Hepatocyte (in vitro differentiated cells): ENCODE data around the gene LDAH. TPM values are rescaled to one million over a fixed set of nuclear protein-coding genes. Genes with fewer than 3 reads are reported as not detected.
"Not testable (repeated sequence)": the region's sequence is repeated elsewhere in the genome, so short reads cannot be mapped to it uniquely, and the experiment has no call there.

ENCODE experiments used
- DNase-seq: peaks from one replicate; pipeline ENCODE4 v3.0.0-alpha.2; 2016; ENCODE audit warnings: low spot score
- H2AFZ ChIP-seq: fragments of 200-600 bp; sonication (generic); 2 replicates; pipeline ENCODE4 v1.6.0; 2016; ENCODE audit warnings: antibody characterized with exemption, mild to moderate bottlenecking
- H3K27ac ChIP-seq: fragments of 200-600 bp; sonication (generic); 2 replicates; pipeline ENCODE4 v1.5.1; 2016; ENCODE audit warnings: mild to moderate bottlenecking
- H3K27me3 ChIP-seq: fragments of 200-600 bp; sonication (generic); 2 replicates; pipeline ENCODE4 v1.6.1; 2016
- H3K36me3 ChIP-seq: fragments of 200-600 bp; sonication (generic); replicated peaks from 2 replicates; pipeline ENCODE4 v1.5.1; 2016; ENCODE audit warnings: low read depth; ENCODE audit not compliant: insufficient read depth
- H3K4me1 ChIP-seq: fragments of 200-600 bp; sonication (generic); 2 replicates; pipeline ENCODE4 v1.5.1; 2016; ENCODE audit warnings: mild to moderate bottlenecking, moderate library complexity; ENCODE audit not compliant: insufficient read depth
- H3K4me2 ChIP-seq: fragments of 200-600 bp; sonication (generic); 2 replicates; pipeline ENCODE4 v1.6.0; 2016
- H3K4me3 ChIP-seq: fragments of 200-600 bp; sonication (generic); 2 replicates; pipeline ENCODE4 v1.5.1; 2016; ENCODE audit warnings: mild to moderate bottlenecking
- H3K79me2 ChIP-seq: fragments of 200-600 bp; sonication (generic); 2 replicates; pipeline ENCODE4 v1.6.0; 2017; ENCODE audit warnings: mild to moderate bottlenecking
- H3K9me2 ChIP-seq: fragments of 200-600 bp; sonication (generic); replicated peaks from 2 replicates; pipeline ENCODE4 v1.6.0; 2017; ENCODE audit warnings: mild to moderate bottlenecking; ENCODE audit not compliant: insufficient read depth
- H3K9me3 ChIP-seq: fragments of 200-600 bp; sonication (generic); 2 replicates; pipeline ENCODE4 v1.5.1; 2016; ENCODE audit warnings: low read depth, mild to moderate bottlenecking
- H4K20me1 ChIP-seq: fragments of 200-600 bp; sonication (generic); 2 replicates; pipeline ENCODE4 v1.6.0; 2016; ENCODE audit warnings: mild to moderate bottlenecking; ENCODE audit not compliant: insufficient read depth, poor library complexity, severe bottlenecking
- EZH2 ChIP-seq: fragments of 200-600 bp; sonication (generic); IDR thresholded peaks from 2 replicates; pipeline ENCODE4 v1.6.1; 2016; ENCODE audit warnings: antibody characterized with exemption, mild to moderate bottlenecking, borderline replicate concordance
- EZH2phosphoT487 ChIP-seq: fragments of 200-600 bp; sonication (generic); IDR thresholded peaks from one replicate; pipeline ENCODE4 v1.6.1; 2018; ENCODE audit warnings: antibody characterized with exemption, mild to moderate bottlenecking, low read depth, moderate library complexity; ENCODE audit not compliant: unreplicated experiment, severe bottlenecking
- WGBS: methylation state at CpG from one replicate; pipeline ENCODE4 v1.1.6; 2016; ENCODE audit warnings: low lambda C conversion rate; ENCODE audit errors: missing lambda C conversion rate; 5-methylcytosine and 5-hydroxymethylcytosine counted together
- polyA plus RNA-seq: library from polyadenylated mRNA; unstranded; fragments of >200 nt; fragmentation: Nextera tagmentation; extraction: Ambion mirVana; gene quantifications from 2 replicates; pipeline ENCODE4 v1.2.1, GENCODE V29; 2016
- total RNA-seq: library from RNA; depleted of rRNA; stranded (reverse); fragments of >200 nt; gene quantifications from 2 replicates; pipeline ENCODE4 v1.2.3, GENCODE V29; 2014
- TF ChIP-seq, protein P1 (sequence below): fragments of 200-600 bp; sonication (generic); IDR thresholded peaks from 2 replicates; pipeline ENCODE4 v1.5.1; 2016; ENCODE audit warnings: antibody characterized with exemption, mild to moderate bottlenecking; ENCODE audit not compliant: poor library complexity

The LDAH gene
- total and polyA plus RNA-seq, 2 experiments from 2014 or later = 15.2 to 27.8 TPM

DNA sequence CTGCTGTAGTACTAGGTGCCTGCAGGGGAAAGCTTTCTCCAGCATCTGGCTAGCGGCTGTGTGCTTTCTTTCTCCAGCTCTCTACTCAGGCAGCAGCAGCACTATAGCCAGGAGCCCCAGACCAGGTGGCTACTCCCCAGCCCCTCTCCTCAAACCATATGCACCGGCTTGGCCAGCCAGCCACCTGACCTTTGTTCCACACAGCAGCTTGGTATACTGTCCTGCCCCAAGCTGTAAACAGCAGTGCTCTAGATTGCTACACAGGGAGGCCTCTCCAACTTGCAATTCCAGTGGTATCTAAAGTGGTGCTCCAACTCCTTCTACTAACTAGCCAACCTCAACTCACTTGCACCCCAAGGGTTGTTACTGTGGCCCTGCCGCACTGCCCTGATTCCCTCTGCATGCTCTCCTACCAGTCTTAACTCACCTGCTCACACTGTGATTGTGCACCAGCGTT is 19.6 kb downstream of the LDAH start:
- Histone ChIP-seq H4K20me1 (no peaks in the 10 kb centered on the region), H3K27ac (no peak overlapping the region), H3K4me3 (no peak overlapping the region), H3K4me1 (no peaks in the 10 kb centered on the region), H3K4me2 (no peak overlapping the region), H2AFZ (no peak overlapping the region), H3K36me3 (no peaks in the 10 kb centered on the region), H3K9me2 (no peaks in the 10 kb centered on the region), H3K9me3 (no peaks in the 10 kb centered on the region), H3K79me2 (peaks cover 32% of the 10 kb centered on the region), H3K27me3 (no peaks in the 10 kb centered on the region)
- TF ChIP-seq, protein P1, sequence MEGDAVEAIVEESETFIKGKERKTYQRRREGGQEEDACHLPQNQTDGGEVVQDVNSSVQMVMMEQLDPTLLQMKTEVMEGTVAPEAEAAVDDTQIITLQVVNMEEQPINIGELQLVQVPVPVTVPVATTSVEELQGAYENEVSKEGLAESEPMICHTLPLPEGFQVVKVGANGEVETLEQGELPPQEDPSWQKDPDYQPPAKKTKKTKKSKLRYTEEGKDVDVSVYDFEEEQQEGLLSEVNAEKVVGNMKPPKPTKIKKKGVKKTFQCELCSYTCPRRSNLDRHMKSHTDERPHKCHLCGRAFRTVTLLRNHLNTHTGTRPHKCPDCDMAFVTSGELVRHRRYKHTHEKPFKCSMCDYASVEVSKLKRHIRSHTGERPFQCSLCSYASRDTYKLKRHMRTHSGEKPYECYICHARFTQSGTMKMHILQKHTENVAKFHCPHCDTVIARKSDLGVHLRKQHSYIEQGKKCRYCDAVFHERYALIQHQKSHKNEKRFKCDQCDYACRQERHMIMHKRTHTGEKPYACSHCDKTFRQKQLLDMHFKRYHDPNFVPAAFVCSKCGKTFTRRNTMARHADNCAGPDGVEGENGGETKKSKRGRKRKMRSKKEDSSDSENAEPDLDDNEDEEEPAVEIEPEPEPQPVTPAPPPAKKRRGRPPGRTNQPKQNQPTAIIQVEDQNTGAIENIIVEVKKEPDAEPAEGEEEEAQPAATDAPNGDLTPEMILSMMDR = no peak
- TF ChIP-seq EZH2phosphoT487 (no peak), EZH2 (no peak)
- 83% methylated on average over 4 of the region's 4 CpGs for WGBS
- peak; percentile 21 for DNase-seq

DNA sequence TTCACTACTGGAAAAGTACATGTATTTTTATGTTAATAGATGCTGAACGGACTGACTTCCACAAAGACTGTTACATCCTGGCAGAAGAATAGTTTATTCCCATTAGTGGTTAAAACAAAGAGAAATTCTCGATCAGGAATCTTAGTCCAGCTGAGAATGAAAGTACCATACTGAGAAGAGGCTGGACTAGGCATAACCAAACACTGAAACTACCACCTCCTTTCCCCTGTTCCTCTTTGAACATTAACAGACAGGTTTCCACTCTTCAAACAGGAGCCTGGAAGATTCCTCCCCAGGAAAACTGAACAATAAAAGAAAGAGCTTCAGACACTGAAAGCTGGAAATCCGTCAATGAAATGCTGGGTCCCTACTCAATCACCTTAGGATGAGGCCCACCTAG is 25.8 kb downstream of the LDAH start:
- Histone ChIP-seq H3K27me3 (no peaks in the 10 kb centered on the region), H2AFZ (no peak overlapping the region), H4K20me1 (no peaks in the 10 kb centered on the region), H3K4me3 (no peak overlapping the region), H3K9me3 (peaks cover 9% of the 10 kb centered on the region), H3K79me2 (peaks cover 37% of the 10 kb centered on the region), H3K4me1 (no peaks in the 10 kb centered on the region), H3K4me2 (no peak overlapping the region), H3K36me3 (no peaks in the 10 kb centered on the region), H3K9me2 (no peaks in the 10 kb centered on the region), H3K27ac (peak overlapping the region; percentile 35)
- TF ChIP-seq, protein P1 = no peak
- no peak for TF ChIP-seq EZH2phosphoT487
- TF ChIP-seq EZH2 = no peak
- 87% methylated on average over 3 of the region's 3 CpGs for WGBS
- no peak for DNase-seq

DNA sequence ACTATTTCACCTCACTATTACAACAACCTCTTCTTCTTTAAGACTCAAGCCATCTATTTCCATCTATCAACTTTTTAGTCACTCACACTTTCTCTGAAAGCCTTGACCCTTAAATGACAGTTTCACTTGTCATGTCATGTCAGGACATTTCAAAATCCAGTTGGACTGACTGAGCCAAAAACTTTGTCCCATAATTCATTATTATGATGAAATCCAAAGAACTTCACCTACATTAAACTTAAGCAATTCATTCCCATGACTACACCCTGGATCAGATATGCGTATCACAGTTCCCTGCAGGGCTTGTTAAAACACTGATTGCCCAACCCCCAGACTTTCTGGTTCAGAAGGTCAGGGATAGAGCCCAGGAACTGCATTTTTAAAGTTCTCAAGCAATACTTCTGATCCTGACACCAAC is 26.5 kb downstream of the LDAH start:
- Histone ChIP-seq H3K4me3 (no peak overlapping the region), H3K27me3 (no peaks in the 10 kb centered on the region), H3K9me2 (no peaks in the 10 kb centered on the region), H3K4me1 (no peaks in the 10 kb centered on the region), H3K36me3 (no peaks in the 10 kb centered on the region), H3K9me3 (peaks cover 9% of the 10 kb centered on the region), H3K4me2 (no peak overlapping the region), H3K27ac (peak overlapping the region; percentile 35), H2AFZ (no peak overlapping the region), H4K20me1 (no peaks in the 10 kb centered on the region), H3K79me2 (peaks cover 36% of the 10 kb centered on the region)
- peak; percentile 42 for DNase-seq
- 52% methylated on average over 1 of the region's 1 CpG for WGBS
- TF ChIP-seq EZH2 = no peak
- no peak for TF ChIP-seq EZH2phosphoT487
- TF ChIP-seq, protein P1 = no peak

DNA sequence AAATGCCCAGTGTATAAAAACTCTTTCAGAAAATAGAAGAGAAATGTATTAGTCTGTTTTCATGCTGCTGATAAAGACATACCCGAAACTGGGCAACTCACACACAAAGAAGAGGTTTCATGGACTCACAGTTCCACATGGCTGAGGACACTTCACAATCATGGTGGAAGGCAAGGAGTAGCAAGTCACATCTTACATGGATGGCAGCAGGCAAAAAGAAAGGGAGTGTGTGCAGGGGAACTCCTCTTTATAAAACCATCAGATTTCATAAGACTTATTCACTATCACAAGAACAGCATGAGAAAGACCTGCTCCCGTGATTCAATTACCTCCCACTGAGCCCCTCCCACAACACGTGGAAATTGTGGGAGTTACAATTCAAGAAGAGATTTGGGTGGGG is 29.0 kb downstream of the LDAH start:
- not testable (repeated sequence) for H3K4me1 ChIP-seq, H3K4me2 ChIP-seq, H3K9me2 ChIP-seq, DNase-seq, H3K27me3 ChIP-seq, H3K27ac ChIP-seq, H3K9me3 ChIP-seq, H3K4me3 ChIP-seq, H4K20me1 ChIP-seq, H2AFZ ChIP-seq, H3K36me3 ChIP-seq
- H3K79me2 ChIP-seq = peaks cover 29% of the 10 kb centered on the region
- 95% methylated on average over 3 of the region's 3 CpGs for WGBS
